GM12878 (cell line): ENCODE measurements around the gene ERG. TPM values are rescaled to one million over a fixed set of nuclear protein-coding genes. Genes with fewer than 3 reads are reported as not detected.

ENCODE experiments used
- ATAC-seq: fragments of 200-7000 bp; cut with Tn5 transposase; 3 replicates; pipeline ENCODE4 v1.9.1; 2020; ENCODE audit warnings: mild to moderate bottlenecking, moderate library complexity
- BruUV-seq: library from RNA; stranded (reverse); fragments of 400-500 nt; replicated peaks from 2 replicates; lab custom pipeline; 2021; lab: Mats Ljungman, UMichigan
- CTCF ChIA-PET: fragments of 300-600 bp; sonication (Branson Sonifier 250); formaldehyde crosslinking; extraction: SDS; loops from one replicate; lab custom pipeline; 2021; ENCODE audit warnings: inconsistent platforms; lab: Yijun Ruan, JAX
- POLR2A ChIA-PET: fragments of 350-600 bp; formaldehyde crosslinking; extraction: SDS; loops from one replicate; lab custom pipeline; 2021; ENCODE audit warnings: inconsistent platforms; lab: Charles Lee
- RAD21 ChIA-PET: fragments of 300-600 bp; sonication (Branson Sonifier 250); formaldehyde crosslinking; loops from one replicate; lab custom pipeline; 2023; ENCODE audit warnings: antibody characterized with exemption; ENCODE audit not compliant: unreplicated experiment; lab: Charles Lee
- SMC1A ChIA-PET: fragments of 300-600 bp; sonication (Branson Sonifier 250); formaldehyde crosslinking; loops from one replicate; lab custom pipeline; 2023; ENCODE audit not compliant: unreplicated experiment, uncharacterized antibody; lab: Charles Lee
- DNase-seq: peaks from one replicate; pipeline ENCODE4 v3.0.0-alpha.2; 2011; ENCODE audit warnings: low read depth, low spot score
- FAIRE-seq: peaks from 3 replicates; lab custom pipeline; 2011; peaks lifted over from hg19 to GRCh38; lab: Jason Lieb, UNC
- H2AFZ ChIP-seq: 2 replicates; pipeline ENCODE4 v1.6.0; 2011; ENCODE audit warnings: low read depth, low read length, control low read depth; ENCODE audit not compliant: control insufficient read depth
- H3K27ac ChIP-seq: 2 replicates; pipeline ENCODE4 v1.5.1; 2011; ENCODE audit warnings: control low read depth; ENCODE audit not compliant: control insufficient read depth, insufficient read depth
- H3K27me3 ChIP-seq, 2 experiments: replicated peaks in 1 of 2; 2 replicates each; pipeline versions ENCODE4 v1.6.0 to v1.6.1; 2011; ENCODE audit warnings: low read length in 1 of 2; ENCODE audit not compliant: control insufficient read depth in 2 of 2, insufficient read depth in 2 of 2
- H3K36me3 ChIP-seq, 2 experiments: 2 replicates each; pipeline ENCODE4 v1.5.1; 2011; ENCODE audit warnings: low read length in 1 of 2; ENCODE audit not compliant: control insufficient read depth in 2 of 2, insufficient read depth in 2 of 2
- H3K4me1 ChIP-seq: 2 replicates; pipeline ENCODE4 v1.6.1; 2011; ENCODE audit warnings: mild to moderate bottlenecking, low read length, moderate library complexity, mixed read lengths; ENCODE audit not compliant: control insufficient read depth, insufficient read depth
- H3K4me2 ChIP-seq: 2 replicates; pipeline ENCODE4 v1.6.0; 2011; ENCODE audit warnings: control low read depth; ENCODE audit not compliant: control insufficient read depth, insufficient read depth
- H3K4me3 ChIP-seq: fragments of 200-600 bp; sonication (generic); 2 replicates; pipeline ENCODE4 v1.5.1; 2016
- H3K79me2 ChIP-seq: 2 replicates; pipeline ENCODE4 v1.6.0; 2011; ENCODE audit warnings: low read length; ENCODE audit not compliant: control insufficient read depth, insufficient read depth
- H3K9ac ChIP-seq: 2 replicates; pipeline ENCODE4 v1.8.0; 2011; ENCODE audit warnings: low read length, control low read depth, mixed read lengths; ENCODE audit not compliant: control insufficient read depth, insufficient read depth
- H3K9me3 ChIP-seq: replicated peaks from 3 replicates; pipeline ENCODE4 v1.5.1; 2011; ENCODE audit warnings: mild to moderate bottlenecking, low read length; ENCODE audit not compliant: control insufficient read depth, insufficient read depth
- H4K20me1 ChIP-seq: 2 replicates; pipeline ENCODE4 v1.6.0; 2011; ENCODE audit not compliant: control insufficient read depth, insufficient read depth
- BMI1 ChIP-seq: fragments of 450-650 bp; IDR thresholded peaks from 2 replicates; pipeline ENCODE4 v1.6.1; 2016; ENCODE audit warnings: mild to moderate bottlenecking, moderate library complexity, borderline replicate concordance
- CHD1 ChIP-seq: IDR thresholded peaks from 2 replicates; pipeline ENCODE4 v1.6.1; 2012; ENCODE audit warnings: low read depth, low read length, improper control_type of control experiment
- GABPA ChIP-seq: IDR thresholded peaks from 2 replicates; pipeline ENCODE4 v1.6.1; 2014; ENCODE audit warnings: antibody characterized with exemption, low read depth, mild to moderate bottlenecking, inconsistent platforms
- IKZF2 ChIP-seq, 2 experiments: fragments of 450-650 bp; IDR thresholded peaks; 2 replicates each; pipeline ENCODE4 v1.6.1; 2017; ENCODE audit warnings: mild to moderate bottlenecking in 2 of 2, moderate library complexity in 2 of 2
- LARP7 ChIP-seq: fragments of 450-650 bp; IDR thresholded peaks from 2 replicates; pipeline ENCODE4 v1.6.1; 2017; ENCODE audit warnings: mild to moderate bottlenecking
- NR2C2 ChIP-seq: IDR thresholded peaks from 2 replicates; pipeline ENCODE4 v1.6.1; 2011; ENCODE audit warnings: borderline replicate concordance, low read depth; ENCODE audit not compliant: control insufficient read depth, insufficient read length
- PML ChIP-seq: IDR thresholded peaks from 2 replicates; pipeline ENCODE4 v1.6.1; 2012; ENCODE audit warnings: low read length, inconsistent platforms
- RAD21 ChIP-seq: IDR thresholded peaks from 2 replicates; pipeline ENCODE4 v1.6.1; 2011; ENCODE audit warnings: mild to moderate bottlenecking, low read depth, low read length, moderate library complexity; ENCODE audit not compliant: insufficient read depth
- RBBP5 ChIP-seq: fragments of 200-600 bp; sonication (generic); conservative IDR thresholded peaks from 2 replicates; pipeline ENCODE4 v1.6.1; 2016
- SMC3 ChIP-seq: IDR thresholded peaks from 2 replicates; pipeline ENCODE4 v1.6.1; 2011; ENCODE audit warnings: low read length, improper control_type of control experiment, borderline replicate concordance
- SRF ChIP-seq, 2 experiments: IDR thresholded peaks; 2 replicates each; pipeline ENCODE4 v1.6.1; 2011; ENCODE audit warnings: low read depth in 2 of 2, low read length in 2 of 2, mild to moderate bottlenecking in 1 of 2, moderate library complexity in 1 of 2
- STAT1 ChIP-seq: fragments of 450-650 bp; conservative IDR thresholded peaks from 2 replicates; pipeline ENCODE4 v1.6.1; 2014; ENCODE audit warnings: antibody characterized with exemption, mild to moderate bottlenecking
- TAF1 ChIP-seq: IDR thresholded peaks from 2 replicates; pipeline ENCODE4 v1.6.1; 2011; ENCODE audit warnings: mild to moderate bottlenecking, low read depth, low read length, borderline replicate concordance
- ZNF24 ChIP-seq: fragments of 450-650 bp; IDR thresholded peaks from 2 replicates; pipeline ENCODE4 v1.6.1; 2017; ENCODE audit warnings: antibody characterized with exemption, mild to moderate bottlenecking
- WGBS: methylation state at CpG from one replicate; pipeline ENCODE4 v1.1.6; 2016; ENCODE audit warnings: low lambda C conversion rate; ENCODE audit not compliant: insufficient replicate concordance, insufficient coverage; ENCODE audit errors: missing lambda C conversion rate; 5-methylcytosine and 5-hydroxymethylcytosine counted together
- in situ Hi-C: fragments of 300-500 bp; cut with MboI; formaldehyde crosslinking; loops from 9 replicates; pipeline ENCODE4 v1.14.3; 2018; ENCODE audit warnings: mixed read lengths
- intact Hi-C: fragments of 100-400 bp; cut with micrococcal nuclease; formaldehyde crosslinking; loops from one replicate; pipeline ENCODE4 v1.14.2; 2022; ENCODE audit not compliant: unreplicated experiment
- polyA plus RNA-seq, 11 experiments: library from polyadenylated mRNA; depleted of rRNA in 4 of 11; unstranded in 6 of 11; stranded (reverse) in 5 of 11; fragments of >200 nt; fragmentation: Nextera tagmentation in 4 of 11; fragmentation: Illumina TruSeq in 1 of 11; extraction: Ambion mirVana in 4 of 11; extraction: Trizol in 1 of 11; gene quantifications; 1 replicate in 1 of 11; 2 replicates in 10 of 11; pipeline versions ENCODE4 v1.2.1 to v1.2.3, GENCODE V29; 2011 to 2016; ENCODE audit warnings: inconsistent platforms in 2 of 11, missing spikeins in 2 of 11, low read depth in 1 of 11
- total RNA-seq, 4 experiments: library from RNA; depleted of rRNA in 3 of 4; stranded (reverse); fragments of >200 nt in 3 of 4; fragmentation: Illumina TruSeq in 1 of 4; extraction: Trizol in 1 of 4; gene quantifications; 2 replicates each; pipeline versions ENCODE4 v1.2.1 to v1.2.3, GENCODE V29; 2013 to 2021
- TF ChIP-seq, protein P1 (sequence below): fragments of 150-350 bp; IDR thresholded peaks from 2 replicates; pipeline ENCODE4 v1.6.1; 2016; ENCODE audit warnings: low read depth, low read length
- TF ChIP-seq, protein P2 (sequence below): fragments of 150-350 bp; IDR thresholded peaks from 2 replicates; pipeline ENCODE4 v1.6.1; 2014; ENCODE audit warnings: mild to moderate bottlenecking, low read depth, low read length
- TF ChIP-seq, protein P3 (sequence below): fragments of 450-650 bp; IDR thresholded peaks from 2 replicates; pipeline ENCODE4 v1.6.1; 2017; ENCODE audit warnings: borderline replicate concordance
- TF ChIP-seq, protein P4 (sequence below): IDR thresholded peaks from 2 replicates; pipeline ENCODE4 v1.6.1; 2011; ENCODE audit warnings: low read depth, low read length, improper control_type of control experiment, borderline replicate concordance

Gene ERG
- total and polyA plus RNA-seq, 10 of the 15 experiments (the other 5 are each of a cell fraction or from before 2014, with no cell fraction given) = not detected

DNA sequence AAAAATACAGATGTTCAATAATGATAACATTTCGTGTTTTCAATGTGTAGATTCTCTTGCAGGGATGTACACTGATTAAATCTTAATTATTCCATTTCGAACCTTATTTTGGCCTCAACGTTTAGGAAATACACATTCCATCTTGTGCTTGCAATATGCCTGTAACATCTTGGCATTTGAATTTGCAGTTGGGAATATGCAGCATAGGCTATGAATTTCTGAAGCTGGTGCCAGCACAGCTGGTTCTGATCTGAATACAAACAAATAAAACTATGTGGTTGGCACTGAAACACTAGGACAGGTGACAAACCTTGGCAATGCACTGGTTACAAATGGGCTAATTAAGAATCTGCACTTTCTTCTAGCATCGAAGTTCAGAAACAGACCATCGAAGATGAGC is 108.4 kb downstream of the ERG start (continued):
- TF ChIP-seq, protein P1, sequence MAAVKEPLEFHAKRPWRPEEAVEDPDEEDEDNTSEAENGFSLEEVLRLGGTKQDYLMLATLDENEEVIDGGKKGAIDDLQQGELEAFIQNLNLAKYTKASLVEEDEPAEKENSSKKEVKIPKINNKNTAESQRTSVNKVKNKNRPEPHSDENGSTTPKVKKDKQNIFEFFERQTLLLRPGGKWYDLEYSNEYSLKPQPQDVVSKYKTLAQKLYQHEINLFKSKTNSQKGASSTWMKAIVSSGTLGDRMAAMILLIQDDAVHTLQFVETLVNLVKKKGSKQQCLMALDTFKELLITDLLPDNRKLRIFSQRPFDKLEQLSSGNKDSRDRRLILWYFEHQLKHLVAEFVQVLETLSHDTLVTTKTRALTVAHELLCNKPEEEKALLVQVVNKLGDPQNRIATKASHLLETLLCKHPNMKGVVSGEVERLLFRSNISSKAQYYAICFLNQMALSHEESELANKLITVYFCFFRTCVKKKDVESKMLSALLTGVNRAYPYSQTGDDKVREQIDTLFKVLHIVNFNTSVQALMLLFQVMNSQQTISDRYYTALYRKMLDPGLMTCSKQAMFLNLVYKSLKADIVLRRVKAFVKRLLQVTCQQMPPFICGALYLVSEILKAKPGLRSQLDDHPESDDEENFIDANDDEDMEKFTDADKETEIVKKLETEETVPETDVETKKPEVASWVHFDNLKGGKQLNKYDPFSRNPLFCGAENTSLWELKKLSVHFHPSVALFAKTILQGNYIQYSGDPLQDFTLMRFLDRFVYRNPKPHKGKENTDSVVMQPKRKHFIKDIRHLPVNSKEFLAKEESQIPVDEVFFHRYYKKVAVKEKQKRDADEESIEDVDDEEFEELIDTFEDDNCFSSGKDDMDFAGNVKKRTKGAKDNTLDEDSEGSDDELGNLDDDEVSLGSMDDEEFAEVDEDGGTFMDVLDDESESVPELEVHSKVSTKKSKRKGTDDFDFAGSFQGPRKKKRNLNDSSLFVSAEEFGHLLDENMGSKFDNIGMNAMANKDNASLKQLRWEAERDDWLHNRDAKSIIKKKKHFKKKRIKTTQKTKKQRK = no peak
- no peak for TF ChIP-seq ZNF24
- TF ChIP-seq CHD1 = no peak
- no peak for TF ChIP-seq SMC3
- no peak for TF ChIP-seq LARP7
- no peak for TF ChIP-seq RAD21
- no peak for TF ChIP-seq RBBP5
- no peak for TF ChIP-seq BMI1
- TF ChIP-seq STAT1 = no peak
- no peak for TF ChIP-seq NR2C2
- TF ChIP-seq, all 136 proteins: peak for 0

DNA sequence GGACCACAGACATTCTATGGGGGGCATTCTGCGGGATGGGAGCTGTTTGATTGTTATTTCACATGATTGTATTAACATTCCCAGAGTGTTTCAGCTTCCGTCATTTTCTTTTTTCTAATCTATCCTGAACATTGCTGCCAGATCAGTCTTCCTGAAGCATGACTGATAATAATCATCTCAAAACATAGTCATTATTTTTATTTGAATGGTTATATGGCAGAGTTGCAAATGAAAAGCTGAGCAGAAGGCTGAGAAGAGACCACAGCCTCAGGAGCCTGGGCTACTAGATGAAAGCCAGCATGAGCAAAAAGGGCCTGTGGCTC is 109.0 kb downstream of the ERG start:
- ATAC-seq (no peak), FAIRE-seq (no peak), DNase-seq (no peak)
- Histone ChIP-seq H3K79me2 (no peaks in the 10 kb centered on the region), H3K4me1 (no peaks in the 10 kb centered on the region), H3K36me3 (no peaks in the 10 kb centered on the region), H2AFZ (no peak overlapping the region), H3K4me2 (no peak overlapping the region), H3K27me3 (peaks cover 0 to 3% of the 10 kb centered on the region in 2 experiments; a peak in 3 of 4 replicates), H3K4me3 (no peak overlapping the region), H3K27ac (no peak overlapping the region), H4K20me1 (no peaks in the 10 kb centered on the region), H3K9ac (no peak overlapping the region), H3K9me3 (no peaks in the 10 kb centered on the region)
- SMC1A ChIA-PET = no interaction called here
- no TSS peak for BruUV-seq
- WGBS = 14% methylated on average over 2 of the region's 2 CpGs
- CTCF ChIA-PET = no interaction called here
- RAD21 ChIA-PET = no interaction called here
- intact Hi-C loops = no loop called here
- POLR2A ChIA-PET = no interaction called here
- in situ Hi-C loops = no loop called here
- TF ChIP-seq IKZF2 (IDR thresholded peaks at IDR 0.05) (no peak), TAF1 (no peak), GABPA (no peak), SRF (IDR thresholded peaks at IDR 0.05; ENCODE audit: low read depth in 2 of 2, low read length in 2 of 2) (no peak), PML (no peak)
- TF ChIP-seq, protein P2, sequence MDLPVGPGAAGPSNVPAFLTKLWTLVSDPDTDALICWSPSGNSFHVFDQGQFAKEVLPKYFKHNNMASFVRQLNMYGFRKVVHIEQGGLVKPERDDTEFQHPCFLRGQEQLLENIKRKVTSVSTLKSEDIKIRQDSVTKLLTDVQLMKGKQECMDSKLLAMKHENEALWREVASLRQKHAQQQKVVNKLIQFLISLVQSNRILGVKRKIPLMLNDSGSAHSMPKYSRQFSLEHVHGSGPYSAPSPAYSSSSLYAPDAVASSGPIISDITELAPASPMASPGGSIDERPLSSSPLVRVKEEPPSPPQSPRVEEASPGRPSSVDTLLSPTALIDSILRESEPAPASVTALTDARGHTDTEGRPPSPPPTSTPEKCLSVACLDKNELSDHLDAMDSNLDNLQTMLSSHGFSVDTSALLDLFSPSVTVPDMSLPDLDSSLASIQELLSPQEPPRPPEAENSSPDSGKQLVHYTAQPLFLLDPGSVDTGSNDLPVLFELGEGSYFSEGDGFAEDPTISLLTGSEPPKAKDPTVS = no peak
- TF ChIP-seq, protein P3, sequence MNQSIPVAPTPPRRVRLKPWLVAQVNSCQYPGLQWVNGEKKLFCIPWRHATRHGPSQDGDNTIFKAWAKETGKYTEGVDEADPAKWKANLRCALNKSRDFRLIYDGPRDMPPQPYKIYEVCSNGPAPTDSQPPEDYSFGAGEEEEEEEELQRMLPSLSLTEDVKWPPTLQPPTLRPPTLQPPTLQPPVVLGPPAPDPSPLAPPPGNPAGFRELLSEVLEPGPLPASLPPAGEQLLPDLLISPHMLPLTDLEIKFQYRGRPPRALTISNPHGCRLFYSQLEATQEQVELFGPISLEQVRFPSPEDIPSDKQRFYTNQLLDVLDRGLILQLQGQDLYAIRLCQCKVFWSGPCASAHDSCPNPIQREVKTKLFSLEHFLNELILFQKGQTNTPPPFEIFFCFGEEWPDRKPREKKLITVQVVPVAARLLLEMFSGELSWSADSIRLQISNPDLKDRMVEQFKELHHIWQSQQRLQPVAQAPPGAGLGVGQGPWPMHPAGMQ = no peak
- TF ChIP-seq, protein P4, sequence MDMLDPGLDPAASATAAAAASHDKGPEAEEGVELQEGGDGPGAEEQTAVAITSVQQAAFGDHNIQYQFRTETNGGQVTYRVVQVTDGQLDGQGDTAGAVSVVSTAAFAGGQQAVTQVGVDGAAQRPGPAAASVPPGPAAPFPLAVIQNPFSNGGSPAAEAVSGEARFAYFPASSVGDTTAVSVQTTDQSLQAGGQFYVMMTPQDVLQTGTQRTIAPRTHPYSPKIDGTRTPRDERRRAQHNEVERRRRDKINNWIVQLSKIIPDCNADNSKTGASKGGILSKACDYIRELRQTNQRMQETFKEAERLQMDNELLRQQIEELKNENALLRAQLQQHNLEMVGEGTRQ = no peak
